Measurements from ENCODE around the gene MRC1.

Gene MRC1

GRCh38 chr10:17795813-17796594 lies 13.1 kb upstream of the MRC1 start:
- DNase-seq = no peak

GRCh38 chr10:17801507-17801906 lies 7.6 kb upstream of the MRC1 start:
- DNase-seq = no peak

DNA sequence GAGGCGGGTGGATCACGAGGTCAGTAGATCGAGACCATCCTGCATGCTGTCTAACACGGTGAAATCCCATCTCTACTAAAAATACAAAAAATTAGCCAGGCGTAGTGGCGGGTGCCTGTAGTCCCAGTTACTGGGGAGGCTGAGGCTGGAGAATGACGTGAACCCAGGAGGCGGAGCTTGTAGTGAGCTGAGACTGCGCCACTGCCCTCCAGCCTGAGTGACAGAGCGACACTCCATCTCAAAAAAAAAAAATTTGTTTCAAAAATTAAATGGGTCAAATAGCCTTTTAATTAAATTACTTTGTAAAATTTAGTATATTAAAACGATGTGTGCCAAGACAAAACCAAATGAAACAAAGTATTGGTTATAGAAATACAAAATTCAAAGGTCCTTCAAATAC lies 6.8 kb upstream of the MRC1 start:
- DNase-seq = no peak

- DNase-seq = no peak
Observed at GRCh38 chr10:17802976-17803375, 6.2 kb upstream of the MRC1 start.

DNA sequence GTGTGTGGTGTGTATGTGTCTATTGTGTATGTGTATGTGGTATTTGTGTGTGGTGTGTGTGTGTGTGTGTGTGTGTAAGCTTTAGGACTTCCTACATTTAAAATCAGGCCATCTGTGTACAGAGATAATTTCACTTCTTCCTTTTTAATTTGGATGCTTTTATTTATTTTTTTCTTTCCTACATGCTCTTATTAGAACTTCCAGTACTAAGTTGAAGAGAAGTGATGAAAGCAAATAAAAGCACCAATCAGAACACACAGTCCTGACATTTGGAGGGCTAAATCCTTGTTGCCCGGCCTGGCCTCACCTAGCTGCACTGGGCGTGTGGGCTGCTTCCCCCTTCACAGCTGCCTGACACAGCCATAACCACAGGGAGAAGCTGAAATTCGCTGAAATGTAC lies 3.8 kb upstream of the MRC1 start:
- DNase-seq = no peak

DNA sequence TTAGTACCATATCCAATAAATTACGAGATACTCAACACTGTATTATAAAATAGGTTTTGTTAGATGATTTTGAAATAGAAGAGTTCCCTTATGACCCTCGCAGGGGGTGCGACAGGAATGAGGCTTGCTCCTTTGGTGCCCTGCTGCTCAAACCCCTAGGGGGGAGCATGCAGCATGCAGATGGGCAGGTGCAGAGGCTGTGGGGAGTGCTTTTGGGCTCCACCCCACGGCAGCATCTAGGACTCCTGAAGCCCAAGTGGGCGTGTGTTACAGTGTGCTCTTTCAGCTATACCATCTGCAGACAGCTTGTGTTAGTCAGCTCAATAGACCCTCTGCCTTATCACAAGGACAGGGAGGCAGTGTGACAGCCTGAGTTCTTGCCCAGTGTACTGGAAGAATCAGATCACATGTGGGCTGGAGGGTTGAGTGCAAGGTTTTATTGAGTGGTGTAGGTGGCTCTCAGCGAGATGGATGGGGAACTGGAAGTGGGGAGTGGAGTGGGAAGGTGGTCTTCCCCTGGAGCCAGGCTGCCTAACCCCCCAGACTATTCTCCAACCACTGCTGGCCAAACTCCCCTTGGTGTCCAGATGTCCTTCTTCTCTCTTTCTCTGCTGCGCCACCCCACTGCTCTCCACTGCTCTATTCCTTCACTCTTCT lies 3.1 kb upstream of the MRC1 start:
- peak in 1 of 2 experiments; percentile 55 for DNase-seq

DNA sequence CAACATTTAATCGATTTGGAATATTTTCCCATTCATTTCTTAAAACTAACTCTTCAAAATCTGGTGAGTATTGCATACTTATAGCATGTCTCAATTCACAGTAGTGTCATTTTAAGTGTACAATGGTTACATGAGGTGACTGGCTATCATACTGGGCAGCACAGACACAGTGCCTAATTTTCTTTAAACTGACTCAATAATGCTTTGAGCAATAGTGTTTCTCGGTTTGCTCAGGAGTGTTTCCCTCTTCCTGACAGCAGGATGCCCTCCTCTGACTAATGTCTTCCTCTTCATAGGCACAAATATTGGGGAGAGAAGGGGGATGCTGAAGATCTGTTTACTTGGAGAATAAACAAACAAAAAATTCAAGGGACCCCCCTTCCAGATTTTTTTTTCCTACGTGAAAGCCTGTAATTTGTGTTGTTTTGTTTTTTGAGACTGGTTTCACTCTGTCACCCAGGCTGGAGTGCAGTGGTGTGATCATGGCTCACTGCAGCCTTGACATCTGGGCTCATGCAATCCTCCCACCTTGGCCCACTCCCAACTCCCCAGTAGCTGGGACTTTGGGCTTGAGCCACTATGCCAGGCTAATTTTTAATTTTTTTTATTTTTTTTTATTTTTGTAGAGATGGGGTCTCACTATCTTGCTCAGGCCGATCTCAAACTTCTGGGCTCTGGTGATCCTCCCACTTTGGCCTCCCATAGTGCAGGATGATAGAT lies 2.2 kb downstream of the MRC1 start:
- no peak for DNase-seq

DNA sequence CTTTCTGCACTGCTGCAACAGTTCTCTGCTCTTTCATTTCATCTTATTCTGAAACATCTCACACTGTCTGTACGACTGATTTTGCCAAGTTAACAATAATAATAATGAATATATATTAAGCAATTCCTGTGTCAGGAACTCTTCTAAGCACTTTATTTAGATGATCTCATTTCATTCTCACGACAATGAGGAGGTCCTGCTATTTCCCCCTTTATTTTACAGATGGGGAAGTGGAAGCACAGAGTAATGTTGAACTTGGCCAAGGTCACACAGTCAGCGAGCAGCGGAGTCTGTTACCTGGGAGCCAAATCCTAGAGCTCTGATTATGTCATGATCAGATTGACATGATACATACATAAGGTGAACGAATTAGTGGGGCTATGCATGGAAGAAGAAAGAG lies 5.8 kb downstream of the MRC1 start:
- no peak for DNase-seq

DNA sequence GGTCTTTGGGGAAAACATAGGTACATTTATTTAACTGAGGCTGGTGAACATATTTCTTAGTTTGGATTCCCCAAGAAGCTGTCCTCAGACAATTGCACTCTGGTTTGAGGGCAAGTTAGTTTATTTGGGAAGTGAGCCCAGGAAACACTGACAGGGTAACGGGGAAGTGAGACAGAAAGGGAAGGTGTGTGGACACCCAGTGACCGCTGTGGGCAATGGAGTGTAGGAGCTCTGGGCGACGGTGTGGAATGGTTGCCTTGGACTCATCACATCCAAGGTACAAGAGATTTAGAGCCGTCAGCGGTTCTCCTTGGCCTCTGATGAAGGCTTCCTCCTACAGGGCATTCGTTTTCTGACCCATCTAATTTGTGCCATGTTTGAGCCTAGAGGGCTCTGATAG lies 7.1 kb downstream of the MRC1 start:
- DNase-seq = no peak

GRCh38 chr10:17817316-17817715 lies 8.2 kb downstream of the MRC1 start:
- no peak for DNase-seq

GRCh38 chr10:17817790-17818189 lies 8.6 kb downstream of the MRC1 start:
- DNase-seq = no peak

GRCh38 chr10:17819836-17820235 lies 10.7 kb downstream of the MRC1 start:
- DNase-seq = no peak

GRCh38 chr10:17820943-17821342 lies 11.8 kb downstream of the MRC1 start:
- no peak for DNase-seq

- no peak for DNase-seq
Observed at GRCh38 chr10:17821893-17822292, 12.7 kb downstream of the MRC1 start.

GRCh38 chr10:17831341-17831740 lies 22.2 kb downstream of the MRC1 start:
- no peak for DNase-seq

DNA sequence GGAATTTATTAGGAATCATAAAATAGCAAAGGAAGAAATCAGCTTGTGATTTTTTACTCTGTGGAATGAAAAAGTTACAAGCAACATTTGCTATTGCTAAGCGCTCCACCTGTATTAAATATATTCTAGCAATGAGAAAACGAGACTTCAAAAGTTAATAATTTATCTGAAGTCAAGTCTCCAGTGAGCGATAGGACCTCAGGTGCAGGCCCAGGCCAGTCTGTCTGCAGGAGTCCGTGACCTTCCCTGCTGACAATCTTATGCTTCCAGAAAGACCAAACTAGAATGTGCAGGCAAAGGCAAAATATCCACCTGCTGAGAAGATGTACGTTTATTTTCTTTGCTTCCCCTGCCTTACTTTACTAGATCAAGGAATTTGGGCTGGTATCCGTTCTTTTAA lies 22.7 kb downstream of the MRC1 start:
- no peak for DNase-seq

- no peak for DNase-seq
Observed at GRCh38 chr10:17833656-17834055, 24.5 kb downstream of the MRC1 start.

DNA sequence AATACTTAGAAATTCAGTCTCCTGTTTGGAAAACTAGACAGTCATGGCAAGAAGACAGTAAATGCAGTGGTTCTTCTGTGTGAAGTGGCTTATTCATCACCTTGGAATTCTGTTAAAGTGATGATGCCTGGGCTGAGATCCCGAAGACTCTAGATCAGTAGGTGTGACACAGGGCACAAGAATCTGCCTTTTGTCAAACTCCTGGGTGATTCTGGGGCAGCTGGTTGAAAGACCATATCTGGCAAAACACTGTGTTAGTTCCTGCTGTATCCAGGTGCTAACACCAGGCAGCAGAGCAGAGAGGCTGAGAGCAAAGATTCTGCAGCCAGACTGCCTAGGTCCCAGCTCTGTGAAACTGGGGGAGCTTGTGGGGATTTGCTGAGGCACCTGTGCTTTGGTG lies 26.5 kb downstream of the MRC1 start:
- DNase-seq = no peak

DNA sequence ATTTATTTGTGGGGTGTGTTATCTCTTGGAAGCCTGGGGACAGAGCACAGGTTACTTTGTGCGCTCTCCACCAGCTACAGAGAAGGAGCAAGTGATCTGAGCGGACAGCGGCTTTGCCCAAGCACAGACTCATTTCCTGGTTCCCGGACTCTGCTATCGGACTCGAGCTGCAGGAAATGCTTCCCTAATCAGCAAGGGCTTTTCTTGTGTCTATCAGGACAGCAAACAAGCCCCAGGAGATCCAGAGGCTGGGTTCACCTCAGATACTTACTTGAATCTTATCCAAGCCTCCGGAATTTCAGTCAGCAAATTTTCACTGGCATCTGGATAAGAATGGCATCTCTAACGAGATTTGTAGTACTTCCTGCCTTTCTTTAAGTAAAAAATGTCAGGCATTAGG lies 27.8 kb downstream of the MRC1 start:
- DNase-seq = no peak

- no peak for DNase-seq
Observed at GRCh38 chr10:17838080-17838648, 29.0 kb downstream of the MRC1 start.

GRCh38 chr10:17841050-17841449 lies 31.9 kb downstream of the MRC1 start:
- DNase-seq = no peak

- DNase-seq = no peak
Observed at GRCh38 chr10:17842641-17843040, 33.5 kb downstream of the MRC1 start.

DNA sequence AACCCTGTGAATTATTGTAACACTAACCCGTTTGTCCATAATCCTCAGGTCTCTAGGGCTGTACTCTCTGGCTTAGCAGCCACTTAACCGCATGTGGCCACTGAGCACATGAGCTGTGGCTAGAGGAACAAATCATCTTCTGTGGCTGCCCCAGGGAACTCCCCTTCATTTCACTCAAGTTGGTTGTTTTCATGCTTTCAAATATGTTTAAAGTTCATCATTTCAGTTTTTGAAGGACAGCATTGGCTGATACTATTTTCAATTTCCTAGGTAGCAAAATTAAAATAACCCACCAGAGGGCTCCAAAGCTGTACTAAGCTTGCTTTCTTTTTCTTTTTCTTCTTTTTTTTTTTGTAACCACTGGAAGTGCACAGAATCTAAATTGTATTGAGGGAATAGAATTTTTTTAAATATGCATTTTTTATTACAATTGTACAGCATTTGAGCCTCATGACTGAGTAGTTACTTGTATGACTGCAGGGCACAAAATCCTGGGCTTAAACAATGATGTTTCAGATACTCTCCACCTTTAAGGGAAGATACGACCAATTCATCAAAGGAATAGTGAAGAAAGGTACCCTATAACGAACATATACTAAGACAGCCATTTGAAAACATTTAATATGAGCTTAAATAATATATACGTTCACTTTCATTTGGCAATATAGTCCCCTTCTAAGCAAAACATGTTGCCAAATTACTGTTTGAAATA lies 38.6 kb downstream of the MRC1 start:
- peak; percentile 4 to 62 for DNase-seq
